Stomach smooth muscle (tissue), 2 donors: ENCODE measurements around the gene RPS23.

Experiments
- H3K27ac ChIP-seq: one replicate; pipeline ENCODE4 v1.7.0; 2013; ENCODE audit warnings: mild to moderate bottlenecking, low read length, inconsistent platforms
- H3K27me3 ChIP-seq, 2 donors: one replicate each; pipeline ENCODE4 v1.7.0; 2013; ENCODE audit warnings: low read length in 2 of 2; ENCODE audit not compliant: insufficient read depth in 2 of 2, control insufficient read depth in 1 of 2
- H3K36me3 ChIP-seq, 2 donors: one replicate each; pipeline ENCODE4 v1.7.0; 2013; ENCODE audit warnings: low read length in 2 of 2; ENCODE audit not compliant: control insufficient read depth in 2 of 2, insufficient read depth in 2 of 2
- H3K4me1 ChIP-seq: one replicate; pipeline ENCODE4 v1.7.0; 2013; ENCODE audit warnings: low read length; ENCODE audit not compliant: control insufficient read depth, insufficient read depth
- H3K4me3 ChIP-seq, 2 donors: one replicate each; pipeline ENCODE4 v1.7.0; 2013; ENCODE audit warnings: low read length in 2 of 2
- H3K9ac ChIP-seq, 2 donors: one replicate each; pipeline ENCODE4 v1.7.0; 2013; ENCODE audit warnings: low read length in 2 of 2, mild to moderate bottlenecking in 1 of 2
- H3K9me3 ChIP-seq, 2 donors: one replicate each; pipeline ENCODE4 v1.7.0; 2013; ENCODE audit warnings: low read length in 2 of 2; ENCODE audit not compliant: control insufficient read depth in 2 of 2
- donor health status: healthy.
- donor health status: Pancreatic carcinoma.

The RPS23 gene

DNA sequence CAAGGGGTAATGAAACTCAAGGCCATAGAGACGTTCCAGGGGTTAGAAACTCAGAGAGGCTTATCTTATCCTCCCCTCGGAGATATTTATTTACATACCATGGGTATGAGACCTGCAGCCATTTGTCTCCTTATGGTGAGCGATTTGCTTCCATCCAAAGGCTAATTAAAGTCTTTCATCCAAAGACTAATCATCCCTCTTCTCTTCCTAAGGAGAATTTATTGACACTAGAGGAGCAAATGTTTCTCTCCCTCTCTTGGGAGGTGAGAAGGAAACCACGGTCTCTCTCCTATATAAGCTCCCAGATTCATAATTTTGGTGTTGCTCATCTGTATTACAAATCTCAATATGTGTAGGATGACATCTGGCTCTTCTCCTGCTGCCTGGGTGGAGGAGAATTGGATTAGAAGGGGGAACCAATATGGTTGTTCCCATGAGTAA lies 31.0 kb upstream of the RPS23 start:
- Histone ChIP-seq H3K27me3 (no peaks in the 10 kb centered on the region), H3K36me3 (no peaks in the 10 kb centered on the region), H3K4me3 (no peak overlapping the region), H3K4me1 (no peaks in the 10 kb centered on the region), H3K27ac (no peak overlapping the region), H3K9me3 (no peaks in the 10 kb centered on the region), H3K9ac (no peak overlapping the region)

DNA sequence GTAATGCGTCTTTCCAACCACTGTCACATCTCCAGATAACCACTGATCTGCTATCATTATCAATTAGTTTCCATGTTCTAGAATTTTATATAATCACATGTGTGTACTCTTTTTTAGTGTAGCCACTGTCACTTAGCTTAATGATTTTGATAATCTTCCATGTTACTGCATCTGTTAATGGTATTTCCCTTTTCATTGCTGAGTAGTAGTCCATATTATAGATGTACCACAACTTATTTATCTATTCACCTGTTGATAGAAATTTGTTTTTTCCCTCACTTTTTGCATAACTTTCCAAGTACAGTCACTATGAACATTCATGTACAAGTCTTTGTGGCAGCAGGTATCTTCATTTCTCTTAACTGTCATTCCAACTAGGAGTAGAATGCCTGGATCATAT lies 30.3 kb upstream of the RPS23 start:
- no peaks in the 10 kb centered on the region for H3K27me3 ChIP-seq
- no peaks in the 10 kb centered on the region for H3K9me3 ChIP-seq
- no peaks in the 10 kb centered on the region for H3K36me3 ChIP-seq
- H3K27ac ChIP-seq, result no peak overlapping the region
- no peaks in the 10 kb centered on the region for H3K4me1 ChIP-seq
- H3K9ac ChIP-seq, result no peak overlapping the region
- H3K4me3 ChIP-seq, result no peak overlapping the region

DNA sequence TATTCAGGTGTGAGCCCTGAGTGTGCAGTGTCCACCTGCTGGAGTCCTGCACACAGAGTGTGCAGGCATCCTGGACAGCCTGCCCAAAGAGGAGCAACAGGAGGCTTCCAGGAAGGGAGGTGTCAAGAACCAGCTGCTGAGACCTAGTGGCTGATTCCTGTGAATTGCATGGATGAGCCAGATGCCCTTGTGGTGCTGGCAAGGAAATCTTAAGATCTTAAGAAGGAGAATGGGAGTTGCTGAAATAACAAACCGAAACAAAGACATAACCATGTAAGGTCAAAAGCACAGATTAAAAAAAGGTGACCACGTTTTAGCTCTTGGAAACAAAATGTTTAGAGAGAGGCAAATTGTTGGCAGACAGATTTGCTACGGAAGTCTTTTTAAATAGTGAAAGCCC lies 29.3 kb upstream of the RPS23 start:
- Histone ChIP-seq H3K27me3 (no peaks in the 10 kb centered on the region), H3K36me3 (no peaks in the 10 kb centered on the region), H3K4me3 (no peak overlapping the region), H3K27ac (no peak overlapping the region), H3K4me1 (no peaks in the 10 kb centered on the region), H3K9ac (no peak overlapping the region), H3K9me3 (no peaks in the 10 kb centered on the region)

DNA sequence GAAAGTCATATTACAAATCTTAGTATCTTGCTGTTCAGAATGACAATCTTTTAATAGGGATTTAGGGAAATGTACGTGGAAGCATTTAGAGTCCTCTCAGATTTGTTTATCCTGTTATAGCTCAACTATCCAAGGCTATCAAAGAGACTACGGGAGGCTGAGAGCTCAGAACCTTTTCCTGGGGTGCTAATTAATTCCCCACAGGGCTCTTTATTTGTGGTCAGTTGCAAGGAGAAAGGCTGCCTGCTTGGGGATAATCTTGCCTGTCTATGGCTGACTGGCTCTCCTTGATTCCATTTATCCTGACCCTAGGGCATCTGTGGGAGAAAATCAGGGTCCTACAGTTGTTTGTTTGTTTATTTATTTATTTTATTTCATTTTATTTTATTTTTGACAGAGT lies 28.0 kb upstream of the RPS23 start:
- H3K27ac ChIP-seq, result no peak overlapping the region
- no peaks in the 10 kb centered on the region for H3K36me3 ChIP-seq
- no peak overlapping the region for H3K4me3 ChIP-seq
- no peaks in the 10 kb centered on the region for H3K9me3 ChIP-seq
- no peaks in the 10 kb centered on the region for H3K27me3 ChIP-seq
- H3K4me1 ChIP-seq, result no peaks in the 10 kb centered on the region
- no peak overlapping the region for H3K9ac ChIP-seq

DNA sequence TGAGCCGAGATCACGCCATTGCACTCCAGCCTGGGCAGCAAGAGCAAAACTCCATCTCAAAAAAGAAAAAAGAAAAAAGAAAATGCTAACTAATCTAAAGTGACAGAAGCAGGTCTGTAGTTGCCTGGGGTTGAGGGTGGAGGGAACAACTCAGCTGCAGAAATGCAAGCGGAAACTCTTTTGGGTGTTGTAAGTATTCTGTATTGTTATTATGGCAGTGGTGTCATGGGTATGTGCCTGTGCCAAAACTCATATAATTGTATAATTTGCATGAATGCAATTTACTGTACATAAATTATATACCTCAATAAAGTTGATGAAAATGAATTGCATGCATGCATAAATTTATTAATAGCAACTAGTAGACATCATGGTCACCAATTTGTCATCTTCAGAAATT lies 23.0 kb upstream of the RPS23 start:
- no peak overlapping the region for H3K4me3 ChIP-seq
- no peak overlapping the region for H3K27ac ChIP-seq
- H3K36me3 ChIP-seq, result no peaks in the 10 kb centered on the region
- H3K9me3 ChIP-seq, result no peaks in the 10 kb centered on the region
- H3K9ac ChIP-seq, result no peak overlapping the region
- no peaks in the 10 kb centered on the region for H3K4me1 ChIP-seq
- no peaks in the 10 kb centered on the region for H3K27me3 ChIP-seq

DNA sequence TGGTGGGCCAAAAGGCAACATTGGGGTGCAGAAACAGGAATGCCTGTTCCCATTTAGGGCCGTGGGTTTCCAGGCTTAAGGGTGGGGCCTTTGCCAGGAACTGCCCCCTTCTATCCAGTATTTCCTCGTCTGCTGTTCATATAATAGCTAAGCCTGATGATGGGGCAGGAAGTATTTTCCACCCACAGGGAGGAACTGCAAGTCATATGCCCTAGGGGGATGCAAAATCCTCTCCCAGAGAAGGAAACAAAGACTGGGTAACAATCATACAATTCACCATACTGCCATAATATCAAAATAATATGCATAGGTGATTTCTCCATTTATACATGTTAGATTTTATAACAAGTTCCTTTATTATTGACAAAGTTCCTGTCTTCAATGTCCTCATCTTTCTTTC lies 20.5 kb upstream of the RPS23 start:
- H3K36me3 ChIP-seq, result no peaks in the 10 kb centered on the region
- no peaks in the 10 kb centered on the region for H3K9me3 ChIP-seq
- no peak overlapping the region for H3K4me3 ChIP-seq
- H3K27ac ChIP-seq, result no peak overlapping the region
- no peaks in the 10 kb centered on the region for H3K27me3 ChIP-seq
- H3K9ac ChIP-seq, result no peak overlapping the region
- H3K4me1 ChIP-seq, result no peaks in the 10 kb centered on the region

DNA sequence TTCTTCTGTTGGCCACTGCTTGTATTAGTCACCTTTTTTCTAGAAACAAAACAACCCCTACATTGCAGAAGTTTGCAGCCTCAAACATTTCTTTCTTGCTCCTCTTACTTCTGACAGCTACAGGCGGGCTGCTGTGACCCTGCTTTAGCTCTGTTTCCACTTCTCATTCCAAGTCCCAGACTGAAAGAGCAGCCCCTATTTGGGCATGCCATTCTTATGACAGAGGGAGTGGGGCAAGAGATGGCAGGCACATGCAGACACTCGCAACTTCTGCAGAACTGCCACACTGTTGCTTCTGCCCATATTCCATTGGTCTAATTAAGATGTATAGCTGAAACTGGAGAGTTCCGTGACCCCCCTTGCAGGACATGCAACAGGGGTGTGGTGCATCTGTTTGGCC lies 19.6 kb upstream of the RPS23 start:
- Histone ChIP-seq H3K4me1 (no peaks in the 10 kb centered on the region), H3K9me3 (no peaks in the 10 kb centered on the region), H3K27me3 (no peaks in the 10 kb centered on the region), H3K36me3 (no peaks in the 10 kb centered on the region), H3K27ac (no peak overlapping the region), H3K9ac (no peak overlapping the region), H3K4me3 (no peak overlapping the region)

DNA sequence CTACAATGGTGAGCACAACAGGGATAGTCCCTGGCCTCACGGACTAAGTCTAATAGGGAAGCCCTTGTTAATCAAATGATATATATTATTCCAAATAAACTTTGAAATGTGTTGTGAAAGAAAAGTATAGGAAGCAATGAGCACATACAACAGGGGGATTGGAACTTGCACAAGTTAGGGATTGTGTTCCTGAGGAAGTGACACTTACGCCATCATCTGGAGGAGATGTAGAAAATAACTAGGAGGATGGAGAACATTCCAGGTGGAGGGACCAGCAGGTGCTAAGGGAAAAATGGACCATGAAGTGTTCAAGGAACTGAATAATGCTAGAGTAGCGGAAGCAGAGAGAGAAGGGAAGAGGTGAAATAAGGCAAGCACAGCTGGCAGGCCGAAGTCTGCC lies 18.8 kb upstream of the RPS23 start:
- Histone ChIP-seq H3K27ac (no peak overlapping the region), H3K4me1 (no peaks in the 10 kb centered on the region), H3K9ac (no peak overlapping the region), H3K9me3 (no peaks in the 10 kb centered on the region), H3K4me3 (no peak overlapping the region), H3K36me3 (no peaks in the 10 kb centered on the region), H3K27me3 (no peaks in the 10 kb centered on the region)

DNA sequence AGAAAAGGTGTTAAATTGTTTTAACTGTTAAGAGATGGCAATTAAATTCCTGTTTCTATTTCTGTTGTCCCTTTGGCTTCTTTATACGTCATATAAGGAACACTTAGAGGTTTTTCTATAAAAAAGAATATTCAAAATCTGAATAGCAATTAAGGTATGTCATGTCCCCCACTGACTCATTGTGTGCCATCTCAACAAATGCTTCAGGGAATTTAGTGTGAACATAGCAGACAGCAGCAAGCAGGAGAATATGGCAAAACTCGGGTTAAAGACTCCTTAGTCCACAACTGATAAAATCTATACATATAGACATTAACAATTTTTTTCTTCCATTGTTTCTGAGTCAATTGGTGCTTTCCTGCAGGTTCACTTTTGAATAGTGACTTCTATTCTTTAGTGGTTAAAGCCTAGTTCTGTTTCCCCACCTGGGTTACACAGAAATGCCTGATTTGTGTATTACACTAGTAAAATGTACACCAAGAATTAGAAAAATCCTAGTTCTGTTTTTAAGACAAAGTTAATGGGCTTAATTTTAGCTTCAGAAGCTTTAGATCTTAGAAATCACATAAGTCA lies 17.9 kb upstream of the RPS23 start:
- H3K9me3 ChIP-seq, result no peaks in the 10 kb centered on the region
- H3K27ac ChIP-seq, result no peak overlapping the region
- H3K4me3 ChIP-seq, result no peak overlapping the region
- no peaks in the 10 kb centered on the region for H3K36me3 ChIP-seq
- no peak overlapping the region for H3K9ac ChIP-seq
- no peaks in the 10 kb centered on the region for H3K4me1 ChIP-seq
- H3K27me3 ChIP-seq, result no peaks in the 10 kb centered on the region

DNA sequence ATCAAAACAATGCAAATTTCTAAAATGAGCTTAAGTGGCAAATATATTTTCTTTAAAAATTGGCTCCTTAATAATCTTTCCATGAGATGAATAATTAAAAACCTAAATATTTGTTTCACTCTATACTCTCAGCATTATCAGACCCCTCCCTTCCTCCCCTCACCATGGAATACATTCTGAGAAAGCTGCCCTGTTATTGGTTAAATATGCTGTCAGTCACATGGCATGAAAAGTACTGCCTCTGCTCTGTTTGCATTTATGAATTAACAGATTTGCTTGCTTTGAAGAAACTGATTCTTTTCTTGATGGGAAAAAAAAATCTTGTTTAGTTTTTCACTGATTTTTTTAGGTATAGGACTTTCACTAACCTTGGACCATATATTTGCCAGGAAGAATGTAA lies 17.0 kb upstream of the RPS23 start:
- Histone ChIP-seq H3K4me3 (no peak overlapping the region), H3K27me3 (no peaks in the 10 kb centered on the region), H3K4me1 (no peaks in the 10 kb centered on the region), H3K9me3 (no peaks in the 10 kb centered on the region), H3K36me3 (no peaks in the 10 kb centered on the region), H3K27ac (no peak overlapping the region), H3K9ac (no peak overlapping the region)

DNA sequence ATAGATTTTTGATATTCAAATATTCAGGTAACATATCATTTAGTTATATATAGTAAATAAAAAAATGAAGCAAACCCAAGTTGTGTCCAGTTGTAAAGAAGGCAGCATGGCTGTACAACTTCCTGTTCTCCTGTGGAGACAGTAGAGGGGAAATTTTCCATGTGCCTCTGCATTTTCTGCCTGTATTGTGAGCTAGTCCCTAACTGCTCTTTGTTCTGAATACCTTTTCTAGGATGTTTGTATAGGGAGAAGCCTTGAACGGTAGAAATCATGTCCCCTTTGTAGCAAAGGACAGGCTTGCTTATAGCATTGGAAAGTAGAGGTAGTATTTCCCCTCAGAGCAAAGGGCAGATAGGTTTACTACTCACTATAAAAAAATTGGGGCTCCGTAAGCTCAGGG lies 13.3 kb upstream of the RPS23 start:
- no peak overlapping the region for H3K27ac ChIP-seq

More for the DNA sequence above, 13.3 kb upstream of the RPS23 start:
- Histone ChIP-seq H3K9me3 (no peaks in the 10 kb centered on the region), H3K4me3 (no peak overlapping the region), H3K4me1 (no peaks in the 10 kb centered on the region), H3K36me3 (no peaks in the 10 kb centered on the region), H3K9ac (no peak overlapping the region), H3K27me3 (no peaks in the 10 kb centered on the region)
